Measurements from ENCODE around the gene OR6B1.
"Not testable (repeated sequence)": the region's sequence is repeated elsewhere in the genome, so short reads cannot be mapped to it uniquely, and the experiment has no call there.

OR6B1 gene

DNA sequence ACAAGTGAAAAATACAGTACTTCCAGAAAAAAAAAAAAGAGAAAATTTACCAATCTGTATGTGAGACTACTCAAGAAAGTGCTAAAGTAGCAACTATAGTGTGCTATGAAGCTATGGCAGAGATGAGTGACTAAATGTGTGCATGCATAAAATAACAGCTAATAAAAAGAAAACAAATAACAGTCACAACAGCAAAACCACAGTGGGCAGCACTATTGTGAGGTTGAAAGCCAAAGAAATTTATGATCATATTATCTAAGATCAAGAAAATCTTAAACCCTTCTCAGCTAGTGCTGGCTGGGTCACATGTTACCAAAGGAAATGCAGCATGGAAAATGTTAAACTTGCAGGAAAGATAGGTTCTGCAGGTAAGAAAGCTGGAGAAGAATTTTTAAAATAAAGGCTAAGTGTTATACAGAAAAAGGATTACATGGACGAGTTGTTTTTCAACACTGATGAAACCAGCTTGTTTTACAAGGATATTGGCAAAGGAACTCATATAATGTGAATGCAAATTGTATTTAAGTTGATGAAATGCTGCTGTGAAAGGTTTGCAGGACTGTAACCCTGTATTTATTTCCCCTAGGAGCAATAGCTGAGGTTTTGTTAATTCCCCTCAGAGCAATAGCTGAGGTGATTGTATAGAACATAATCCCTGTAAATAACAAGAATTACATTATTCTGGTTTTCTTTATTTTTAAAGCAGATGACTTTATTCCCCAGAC, 33.0 kb downstream of the OR6B1 start:
- DNase-seq: no peak
- in situ Hi-C loops (cut with MboI; ENCODE audit: low pct_unique_long_range_greater_than_20kb, low sequenced_read_pairs): no loop called here

DNA sequence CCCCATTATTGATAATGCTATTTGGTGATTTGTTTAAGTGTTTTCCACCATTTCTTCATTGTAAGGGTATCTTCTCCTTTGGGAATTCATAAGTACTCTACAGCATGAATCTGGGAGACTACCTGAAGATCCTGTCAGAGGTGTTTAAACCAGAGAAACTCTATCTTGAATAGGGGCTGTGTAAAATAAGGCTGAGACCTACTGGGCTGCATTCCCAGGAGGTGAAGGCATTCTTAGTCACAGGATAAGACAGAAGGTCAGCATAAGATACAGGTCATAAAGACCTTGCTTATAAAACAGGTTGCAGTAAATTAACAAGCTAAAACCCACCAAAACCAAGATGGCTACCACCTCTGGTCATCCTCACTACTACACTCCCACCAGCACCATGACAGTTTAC, 35.3 kb downstream of the OR6B1 start:
- no peak for DNase-seq
- in situ Hi-C loops (cut with MboI; ENCODE audit: low pct_unique_long_range_greater_than_20kb, low sequenced_read_pairs): no loop called here

DNA sequence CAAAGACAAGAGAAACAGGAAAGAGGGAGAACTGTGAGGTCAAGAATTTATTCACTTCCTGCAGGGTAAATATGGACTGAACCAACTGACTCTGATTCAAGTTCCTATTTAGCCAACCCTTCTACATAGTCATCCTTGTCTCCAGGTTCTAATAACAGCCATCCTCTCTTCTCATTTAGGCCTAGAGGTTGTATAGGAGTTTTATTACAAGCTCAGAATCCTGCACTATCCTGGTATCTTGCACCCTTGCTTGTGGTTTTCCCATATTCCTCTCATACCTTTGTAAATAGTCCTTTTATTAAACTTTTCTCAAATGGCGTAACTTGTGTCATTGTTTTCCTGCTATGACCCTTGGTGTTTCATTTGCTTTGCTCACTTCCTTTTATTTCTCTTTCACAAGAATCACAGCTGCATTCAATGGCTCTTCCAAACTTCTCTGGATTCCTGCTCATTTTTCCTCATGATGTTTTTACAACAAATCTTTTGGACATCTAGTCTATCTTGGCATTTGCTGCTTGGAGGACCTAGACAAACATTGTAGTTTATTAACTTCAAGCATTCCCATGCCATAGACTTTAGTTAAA, 36.3 kb downstream of the OR6B1 start:
- in situ Hi-C loops (cut with MboI; ENCODE audit: low pct_unique_long_range_greater_than_20kb, low sequenced_read_pairs): no loop called here
- DNase-seq: no peak

DNA sequence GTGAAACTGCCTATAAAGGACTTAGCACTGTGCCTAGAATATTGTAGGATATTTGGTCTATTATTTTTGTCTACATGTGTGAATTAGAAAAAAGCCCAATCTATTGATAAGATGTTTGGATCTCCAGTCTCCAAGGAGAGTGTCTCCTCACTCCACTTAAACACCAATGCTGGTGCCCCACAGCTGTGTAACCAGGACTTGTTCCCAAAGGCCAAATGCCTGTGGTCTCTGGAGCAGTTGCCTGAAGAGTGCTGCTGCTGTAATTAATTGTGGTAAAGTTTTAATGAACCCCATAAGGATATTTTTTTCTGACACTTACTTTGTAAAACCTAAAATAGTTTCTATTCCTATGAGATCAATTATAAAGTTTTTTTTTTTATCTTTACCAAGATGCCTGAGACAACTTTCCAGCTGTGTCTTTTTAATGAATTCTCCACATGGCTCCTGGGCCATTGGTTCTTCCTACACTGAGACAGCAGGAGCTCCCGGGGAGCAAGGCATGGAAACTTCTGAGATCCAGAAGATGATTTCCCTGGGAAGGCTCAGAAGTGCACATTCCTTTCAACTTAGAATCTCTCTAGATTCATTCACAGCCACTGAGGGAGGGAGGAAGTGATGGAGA, 37.4 kb downstream of the OR6B1 start:
- DNase-seq: no peak
- in situ Hi-C loops (cut with MboI; ENCODE audit: low pct_unique_long_range_greater_than_20kb, low sequenced_read_pairs): no loop called here

DNA sequence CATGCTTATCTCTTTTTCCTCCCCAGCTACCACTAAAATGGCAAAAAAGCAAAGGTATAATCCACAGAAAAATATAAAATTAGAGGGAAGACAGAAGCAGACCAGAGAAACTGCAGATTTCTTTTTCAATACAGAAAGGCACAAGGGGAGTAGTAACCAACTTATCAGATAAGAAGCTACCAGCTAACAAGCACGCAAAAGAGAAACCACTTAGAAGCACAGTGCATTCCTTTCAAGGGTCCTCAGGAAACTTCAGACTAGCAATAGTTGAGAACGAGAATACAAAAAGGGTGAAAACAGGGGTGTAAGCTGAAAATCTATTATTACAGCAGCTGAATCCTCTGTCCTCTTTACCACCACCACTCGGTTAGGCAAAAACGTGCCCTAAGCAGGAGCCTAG, 38.8 kb downstream of the OR6B1 start:
- in situ Hi-C loops (cut with MboI; ENCODE audit: low pct_unique_long_range_greater_than_20kb, low sequenced_read_pairs): no loop called here
- DNase-seq: no peak

DNA sequence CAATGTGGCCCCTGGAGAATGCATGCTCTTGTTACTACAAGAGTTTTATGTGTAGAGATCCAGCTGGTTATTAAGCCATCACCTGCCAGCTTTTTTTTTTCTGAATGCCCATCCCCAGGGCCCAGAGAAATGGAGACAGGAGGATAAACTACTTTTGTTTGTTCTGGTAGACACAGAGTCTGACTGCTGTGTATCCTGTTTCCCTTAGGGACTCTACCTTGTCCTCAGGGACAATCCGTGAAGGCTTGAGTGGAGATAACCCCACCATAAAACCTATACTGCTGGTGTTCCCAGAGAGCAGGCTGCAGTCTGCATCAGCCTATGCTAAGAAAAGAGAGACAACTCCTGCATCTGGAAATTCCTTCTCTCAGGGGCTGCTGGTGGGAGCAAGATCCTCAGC, 48.5 kb downstream of the OR6B1 start, which contains the start of gene OR2A5:
TSS of gene OR2A5 (plus strand) at position 301 of the 400 bp plus-strand sequence. CDS start 1,454 bp downstream, outside the sequence.
- in situ Hi-C loops (cut with MboI; ENCODE audit: low pct_unique_long_range_greater_than_20kb, low sequenced_read_pairs): no loop called here
- no peak for DNase-seq

DNA sequence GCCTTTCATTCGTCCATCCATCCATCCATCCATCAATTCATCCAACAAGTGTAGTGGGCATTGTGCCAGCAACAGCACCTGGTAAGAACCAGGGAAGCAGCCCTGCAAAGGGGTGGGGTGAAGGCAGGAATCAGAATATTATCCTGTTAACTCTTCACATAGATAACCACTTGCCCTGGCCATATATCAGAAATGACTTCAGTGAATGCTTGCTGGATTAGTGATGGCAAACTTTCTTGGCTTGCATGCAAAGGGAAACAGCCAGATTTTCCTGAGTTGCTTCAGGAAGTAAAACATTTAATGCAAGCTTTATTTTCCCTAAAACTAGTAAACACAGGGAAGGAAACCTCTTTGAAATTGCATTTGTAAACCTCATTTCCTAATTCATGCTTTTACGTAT, 49.4 kb downstream of the OR6B1 start:
- in situ Hi-C loops (cut with MboI; ENCODE audit: low pct_unique_long_range_greater_than_20kb, low sequenced_read_pairs): no loop called here
- no peak for DNase-seq

DNA sequence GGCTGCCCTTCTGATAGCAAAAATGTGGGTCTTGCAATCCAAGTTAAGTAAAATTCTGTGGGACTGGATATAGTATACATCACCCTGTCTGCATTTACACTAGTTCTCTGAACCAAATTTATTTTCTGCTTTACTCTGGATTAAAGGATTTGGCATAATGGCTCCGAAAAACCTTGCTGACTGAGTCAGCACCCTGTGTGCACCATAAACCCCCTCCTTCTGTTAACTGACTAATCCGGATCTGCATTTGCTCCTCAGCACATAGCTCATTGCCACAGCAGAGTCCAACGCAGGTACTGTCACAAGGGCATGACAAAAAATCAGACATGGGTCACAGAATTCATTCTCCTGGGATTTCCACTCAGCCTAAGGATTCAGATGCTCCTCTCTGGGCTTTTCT, 50.0 kb downstream of the OR6B1 start:
- in situ Hi-C loops (cut with MboI; ENCODE audit: low pct_unique_long_range_greater_than_20kb, low sequenced_read_pairs): no loop called here

DNA sequence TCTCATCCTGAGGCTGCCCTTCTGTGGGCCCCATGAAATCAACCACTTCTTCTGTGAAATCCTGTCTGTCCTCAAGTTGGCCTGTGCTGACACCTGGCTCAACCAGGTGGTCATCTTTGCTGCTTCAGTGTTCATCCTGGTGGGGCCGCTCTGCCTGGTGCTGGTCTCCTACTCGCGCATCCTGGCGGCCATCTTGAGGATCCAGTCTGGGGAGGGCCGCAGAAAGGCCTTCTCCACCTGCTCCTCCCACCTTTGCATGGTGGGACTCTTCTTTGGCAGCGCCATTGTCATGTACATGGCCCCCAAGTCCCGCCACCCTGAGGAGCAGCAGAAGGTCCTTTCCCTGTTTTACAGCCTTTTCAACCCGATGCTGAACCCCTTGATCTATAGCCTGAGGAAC, 50.8 kb downstream of the OR6B1 start:
- DNase-seq; in situ Hi-C loops (cut with MboI; ENCODE audit: low pct_unique_long_range_greater_than_20kb, low sequenced_read_pairs): not testable (repeated sequence)

More for the DNA sequence above, 50.0 kb downstream of the OR6B1 start:
- DNase-seq: no peak

DNA sequence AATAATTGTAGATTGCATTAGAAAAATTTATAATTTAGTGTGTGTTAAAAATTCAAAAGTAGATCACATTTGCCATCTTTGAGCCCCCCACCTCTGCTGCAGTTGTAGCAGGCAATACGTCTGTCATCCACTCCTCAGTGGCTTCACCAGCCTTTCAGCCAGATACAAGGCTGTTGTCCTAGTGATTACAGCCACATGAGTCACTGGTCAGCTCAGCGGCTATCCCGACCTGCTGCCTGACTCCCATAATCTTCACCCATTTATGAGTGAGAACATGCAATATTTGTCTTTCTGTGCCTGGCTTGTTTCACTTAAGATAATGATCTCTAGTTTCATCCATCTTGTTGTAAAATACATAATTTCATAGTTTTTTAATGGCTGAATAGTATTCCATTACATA, 57.8 kb downstream of the OR6B1 start:
- in situ Hi-C loops (cut with MboI; ENCODE audit: low pct_unique_long_range_greater_than_20kb, low sequenced_read_pairs): no loop called here
- DNase-seq: no peak

Data from KBM-7 (cell line).